Suprapubic skin (tissue), 4 donors: ENCODE measurements around the gene EPS15.

Experiments
- EP300 ChIP-seq: sonication (generic); formaldehyde crosslinking; IDR thresholded peaks from one replicate; pipeline ENCODE4 v1.6.1; 2017; ENCODE audit warnings: antibody characterized with exemption
- POLR2A ChIP-seq, 2 donors: fragments of 450-650 bp; IDR thresholded peaks; one replicate each; pipeline ENCODE4 v1.6.1; 2017; ENCODE audit warnings: antibody characterized with exemption in 2 of 2, mild to moderate bottlenecking in 2 of 2, moderate library complexity in 2 of 2
- POLR2AphosphoS5 ChIP-seq, 3 donors: sonication (generic); formaldehyde crosslinking; IDR thresholded peaks; one replicate each; pipeline ENCODE4 v1.6.1; 2017; ENCODE audit warnings: antibody characterized with exemption in 3 of 3
- TF ChIP-seq, protein P1 (sequence below), 2 donors: fragments of 200-600 bp in 1 of 2; fragments of 450-650 bp in 1 of 2; sonication (generic) in 1 of 2; IDR thresholded peaks; one replicate each; pipeline ENCODE4 v1.5.1; 2016 to 2019; ENCODE audit warnings: antibody characterized with exemption in 2 of 2, mild to moderate bottlenecking in 1 of 2, moderate library complexity in 1 of 2

DNA sequence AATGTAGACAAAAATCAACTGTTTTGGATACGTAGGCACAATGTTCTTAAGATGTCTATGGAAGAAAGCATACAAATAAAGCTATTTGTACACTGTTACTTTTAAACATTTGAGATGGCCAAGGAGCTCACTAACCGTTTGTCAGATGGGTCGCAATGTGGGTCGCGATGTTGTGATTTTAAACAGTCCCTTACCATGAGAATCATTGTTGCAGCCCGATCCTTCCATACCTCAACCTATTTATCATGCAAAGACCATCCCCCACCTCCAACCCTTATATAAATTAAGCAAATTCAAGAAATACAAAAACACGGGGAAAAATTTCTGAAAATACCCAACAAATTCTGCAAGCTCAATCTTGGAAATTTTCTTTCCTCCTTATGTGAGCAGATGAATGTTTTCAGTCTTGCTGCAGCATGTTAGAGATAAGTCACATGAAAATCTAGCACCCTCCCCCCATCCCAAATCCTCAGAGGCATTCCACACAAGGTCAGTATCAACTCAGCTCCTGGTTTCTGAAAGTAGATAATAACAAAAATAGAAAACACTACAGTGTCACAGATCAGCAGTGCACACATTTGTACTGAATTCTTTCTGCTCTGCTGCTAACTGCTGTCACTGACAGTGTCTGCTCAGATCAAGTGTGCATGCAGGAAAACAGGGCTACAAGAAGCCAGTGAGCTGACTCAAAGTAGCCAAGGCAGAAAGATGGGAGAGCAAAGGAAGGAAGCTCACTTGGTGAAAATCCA lies 95.8 kb downstream of the EPS15 start:
- TF ChIP-seq, protein P1, sequence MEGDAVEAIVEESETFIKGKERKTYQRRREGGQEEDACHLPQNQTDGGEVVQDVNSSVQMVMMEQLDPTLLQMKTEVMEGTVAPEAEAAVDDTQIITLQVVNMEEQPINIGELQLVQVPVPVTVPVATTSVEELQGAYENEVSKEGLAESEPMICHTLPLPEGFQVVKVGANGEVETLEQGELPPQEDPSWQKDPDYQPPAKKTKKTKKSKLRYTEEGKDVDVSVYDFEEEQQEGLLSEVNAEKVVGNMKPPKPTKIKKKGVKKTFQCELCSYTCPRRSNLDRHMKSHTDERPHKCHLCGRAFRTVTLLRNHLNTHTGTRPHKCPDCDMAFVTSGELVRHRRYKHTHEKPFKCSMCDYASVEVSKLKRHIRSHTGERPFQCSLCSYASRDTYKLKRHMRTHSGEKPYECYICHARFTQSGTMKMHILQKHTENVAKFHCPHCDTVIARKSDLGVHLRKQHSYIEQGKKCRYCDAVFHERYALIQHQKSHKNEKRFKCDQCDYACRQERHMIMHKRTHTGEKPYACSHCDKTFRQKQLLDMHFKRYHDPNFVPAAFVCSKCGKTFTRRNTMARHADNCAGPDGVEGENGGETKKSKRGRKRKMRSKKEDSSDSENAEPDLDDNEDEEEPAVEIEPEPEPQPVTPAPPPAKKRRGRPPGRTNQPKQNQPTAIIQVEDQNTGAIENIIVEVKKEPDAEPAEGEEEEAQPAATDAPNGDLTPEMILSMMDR (IDR thresholded peaks at IDR 0.05) = no peak
- TF ChIP-seq POLR2A (IDR thresholded peaks at IDR 0.05) (no peak), POLR2AphosphoS5 (IDR thresholded peaks at IDR 0.05) (no peak), EP300 (no peak)
